GM12892 (cell line): ENCODE data around the gene DMRTA1.

Experiments
- POLR2A ChIP-seq: IDR thresholded peaks from 2 replicates; pipeline ENCODE4 v1.6.1; 2011; ENCODE audit warnings: low read depth, low read length, control low read depth
- POLR2AphosphoS5 ChIP-seq: IDR thresholded peaks from 2 replicates; pipeline ENCODE4 v1.6.1; 2011; ENCODE audit warnings: low read depth, low read length, control low read depth

DNA sequence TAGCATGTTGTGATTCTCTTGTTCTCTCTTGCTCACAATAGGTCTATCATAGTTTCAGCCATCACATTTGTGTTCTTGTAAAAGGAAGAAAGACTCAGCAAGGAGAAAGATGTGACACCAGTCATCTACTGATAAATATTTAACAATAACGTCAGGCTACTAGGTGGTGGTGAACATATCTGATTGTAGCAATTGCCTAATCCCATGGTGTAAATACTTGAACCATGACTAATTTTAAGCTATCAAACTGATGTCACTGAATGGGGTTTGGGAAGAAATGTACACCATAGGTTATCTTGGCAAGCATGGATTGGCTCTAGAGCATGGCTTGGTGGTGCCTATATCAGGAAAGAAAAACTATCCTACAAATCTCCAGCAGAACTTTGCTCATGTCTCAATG, 16.6 kb downstream of the DMRTA1 start:
- no peak for TF ChIP-seq POLR2A
- TF ChIP-seq POLR2AphosphoS5: no peak
